ENCODE results near the gene PIP5KL1.

PIP5KL1 gene

DNA sequence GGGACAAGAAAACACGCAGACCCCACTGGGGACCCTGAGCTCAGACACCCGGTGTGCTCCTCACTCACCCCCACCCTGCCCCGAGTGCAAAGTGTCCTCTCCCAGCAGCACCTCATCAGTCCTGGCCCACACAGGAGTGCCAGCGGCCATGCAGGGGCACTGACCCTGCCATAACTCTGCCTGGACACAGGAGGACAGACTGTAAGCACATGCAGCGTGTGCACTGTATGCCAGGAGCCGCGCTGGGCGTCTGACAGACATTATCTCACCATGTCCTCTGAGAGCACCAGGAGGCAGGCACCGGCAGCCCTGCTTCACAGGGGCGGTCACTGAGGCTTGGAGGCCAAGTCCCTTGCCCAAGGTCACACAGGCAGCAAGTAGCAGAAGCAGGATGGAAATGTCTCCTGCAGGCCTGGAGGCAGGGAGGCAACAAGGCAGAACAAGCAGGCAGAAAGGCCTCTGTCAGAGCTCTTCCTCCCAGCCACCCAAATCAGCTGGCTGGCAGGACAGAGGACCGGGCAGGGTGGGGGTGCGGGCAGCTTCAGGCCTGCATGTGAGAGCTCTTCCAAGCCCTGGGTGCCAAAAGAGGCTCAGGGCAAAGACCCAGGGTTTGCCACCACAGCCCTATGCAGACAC is 41.8 kb upstream of the PIP5KL1 start:
- no peaks in the 10 kb centered on the region for H3K27me3 Mint-ChIP-seq
- peaks cover 88 to 99% of the 10 kb centered on the region in 2 donors for H3K4me1 Mint-ChIP-seq

DNA sequence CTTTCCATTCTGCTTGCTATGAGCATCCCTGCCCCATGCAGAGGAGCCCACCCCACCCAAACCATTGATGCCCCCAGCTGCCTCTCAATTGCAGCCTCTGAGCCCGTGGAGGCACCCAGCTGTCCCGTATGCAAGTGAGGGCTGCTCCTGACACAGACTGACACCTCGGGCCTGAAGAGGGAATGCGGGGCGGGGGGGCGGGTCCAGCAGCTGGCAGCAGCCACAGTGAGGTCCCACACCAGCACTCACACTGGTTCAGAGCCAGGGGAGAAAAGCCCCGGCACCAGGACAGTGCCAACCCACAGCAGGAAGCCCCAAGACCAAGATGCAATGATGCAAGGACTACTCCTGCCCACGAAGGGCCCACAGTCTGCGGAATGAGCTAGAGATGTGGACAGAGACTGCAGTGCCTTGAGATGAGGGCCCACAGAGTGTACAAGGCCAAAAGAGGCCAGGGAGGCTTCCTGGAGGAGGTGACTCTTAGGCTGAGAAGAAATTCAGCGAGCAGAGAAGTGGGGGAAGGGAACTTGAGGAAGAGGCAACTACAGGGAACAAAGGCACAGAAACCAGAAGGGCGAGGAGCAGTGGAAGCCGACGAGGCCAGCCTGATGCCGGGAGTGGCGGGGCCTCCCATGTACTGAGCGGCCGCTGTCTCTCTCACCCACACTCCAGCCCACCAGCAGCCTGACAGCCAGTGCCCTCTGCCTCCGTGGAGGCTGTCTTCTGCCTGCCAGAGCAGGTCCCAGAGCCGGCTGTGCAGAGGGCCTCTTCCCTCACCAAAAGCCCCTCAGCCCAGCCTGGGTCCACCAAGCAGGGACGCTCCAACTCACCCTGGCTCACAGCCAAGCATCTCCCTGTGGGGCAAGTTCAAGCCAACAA is 41.0 kb upstream of the PIP5KL1 start:
- Mint-ChIP-seq H3K36me3 (peaks cover 10 to 31% of the 10 kb centered on the region in 2 donors), H3K4me3 (peak overlapping the region; percentile 69 to 77)
- DNase-seq = no peak

More for the DNA sequence above, 41.8 kb upstream of the PIP5KL1 start:
- ATAC-seq (replicated peaks) (no peak), DNase-seq (no peak)
- Mint-ChIP-seq H3K9me3 (no peaks in the 10 kb centered on the region), H3K27ac (peak overlapping the region; percentile 92), H3K36me3 (peaks cover 8 to 31% of the 10 kb centered on the region in 2 donors), H3K4me3 (peak overlapping the region; percentile 69 to 74)

DNA sequence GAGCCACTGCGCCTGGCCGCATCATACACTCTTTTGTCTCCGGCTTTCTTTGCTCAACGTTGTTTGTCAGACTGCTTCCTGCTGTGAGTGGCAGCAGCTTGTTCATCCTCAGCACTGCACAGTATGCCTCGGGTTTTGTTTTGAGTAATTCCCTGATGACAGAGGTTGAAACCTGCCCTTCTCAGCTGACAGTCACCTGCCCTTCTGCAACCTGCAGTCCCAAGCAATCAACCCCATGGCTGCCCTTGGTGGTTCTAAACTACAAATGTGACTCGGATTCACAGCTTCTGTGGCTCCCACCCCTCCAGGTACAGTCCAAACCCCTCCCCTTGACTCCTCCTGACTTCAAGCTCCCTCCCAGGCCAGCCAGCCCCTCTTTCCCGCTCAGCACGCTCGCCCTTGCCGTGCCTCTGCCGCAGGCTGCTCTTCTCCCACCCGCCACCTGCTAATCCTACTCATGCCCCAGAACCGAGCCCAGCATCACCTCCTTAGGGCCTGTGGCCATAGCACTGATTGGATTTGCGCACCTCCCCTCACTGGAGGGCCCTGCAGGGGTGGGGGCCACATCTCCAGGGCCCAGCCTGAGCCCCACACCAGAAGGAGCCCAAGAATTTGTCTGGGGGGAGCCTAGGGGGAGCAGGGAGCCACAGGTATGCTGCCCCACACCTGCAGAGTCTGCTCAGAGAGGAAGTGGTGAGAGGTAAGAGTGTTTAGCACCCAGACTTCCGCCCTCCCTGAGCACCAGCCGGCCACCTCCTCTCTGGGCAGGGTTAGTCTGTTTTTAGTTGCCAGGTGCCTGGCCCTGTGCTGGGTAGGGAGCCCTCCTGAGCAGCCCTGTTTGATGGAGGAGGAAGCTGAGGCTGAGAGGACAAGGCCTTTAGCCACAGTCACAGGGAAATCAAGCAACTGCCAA is 40.1 kb upstream of the PIP5KL1 start:
- Mint-ChIP-seq H3K4me3 (peak overlapping the region; percentile 69 to 77), H3K36me3 (peaks cover 9 to 26% of the 10 kb centered on the region in 2 donors), H3K4me1 (peaks cover 85 to 99% of the 10 kb centered on the region in 2 donors), H3K27me3 (no peaks in the 10 kb centered on the region), H3K9me3 (no peaks in the 10 kb centered on the region), H3K27ac (peak overlapping the region; percentile 95)
- DNase-seq (peak; percentile 80), ATAC-seq (replicated peaks) (peak; percentile 95)

More for the DNA sequence above, 41.0 kb upstream of the PIP5KL1 start:
- Mint-ChIP-seq H3K27me3 (no peaks in the 10 kb centered on the region), H3K9me3 (no peaks in the 10 kb centered on the region), H3K4me1 (peaks cover 90 to 99% of the 10 kb centered on the region in 2 donors), H3K27ac (peak overlapping the region; percentile 95)
- peak; percentile 23 to 30 for ATAC-seq (replicated peaks)

DNA sequence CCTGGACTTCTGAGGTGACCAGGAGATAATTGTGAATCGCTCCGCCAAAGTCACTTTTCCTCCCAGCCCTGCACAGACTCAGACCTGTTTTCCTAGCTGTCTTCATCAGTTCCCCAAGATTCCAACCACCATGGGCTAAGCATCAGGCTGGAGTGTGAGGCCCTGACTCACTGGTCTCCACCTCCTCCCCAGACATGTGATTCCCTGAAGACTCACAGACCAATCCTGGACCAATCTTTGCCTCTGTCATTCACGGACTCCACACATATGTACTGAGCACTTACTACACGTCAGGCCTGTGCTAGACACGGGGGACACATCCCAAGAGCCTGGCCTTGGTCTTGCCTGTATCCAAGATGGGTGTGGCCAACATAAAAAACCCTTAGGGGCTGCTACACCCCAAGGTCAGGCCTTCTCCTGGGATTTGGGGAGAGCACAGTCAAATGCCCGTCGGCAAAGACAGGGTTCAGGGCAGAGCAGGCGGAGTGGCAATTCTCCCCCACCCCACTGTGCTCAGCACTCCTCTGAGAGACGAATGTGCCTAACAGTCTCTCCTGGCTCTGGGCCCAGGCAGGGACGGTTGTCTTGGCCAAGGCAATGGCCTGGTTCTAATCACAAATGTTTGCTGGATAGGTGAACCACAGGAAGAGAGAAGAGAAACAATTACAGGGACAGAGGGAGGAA is 38.3 kb upstream of the PIP5KL1 start:
- DNase-seq (no peak), ATAC-seq (replicated peaks) (no peak)
- peak overlapping the region; percentile 7 to 43 for H3K4me3 Mint-ChIP-seq
- H3K27ac Mint-ChIP-seq = peak overlapping the region; percentile 95
- H3K36me3 Mint-ChIP-seq = peaks cover 7 to 30% of the 10 kb centered on the region in 2 donors
- no peaks in the 10 kb centered on the region for H3K27me3 Mint-ChIP-seq
- H3K9me3 Mint-ChIP-seq = no peaks in the 10 kb centered on the region
- peaks cover 75 to 91% of the 10 kb centered on the region in 2 donors for H3K4me1 Mint-ChIP-seq

DNA sequence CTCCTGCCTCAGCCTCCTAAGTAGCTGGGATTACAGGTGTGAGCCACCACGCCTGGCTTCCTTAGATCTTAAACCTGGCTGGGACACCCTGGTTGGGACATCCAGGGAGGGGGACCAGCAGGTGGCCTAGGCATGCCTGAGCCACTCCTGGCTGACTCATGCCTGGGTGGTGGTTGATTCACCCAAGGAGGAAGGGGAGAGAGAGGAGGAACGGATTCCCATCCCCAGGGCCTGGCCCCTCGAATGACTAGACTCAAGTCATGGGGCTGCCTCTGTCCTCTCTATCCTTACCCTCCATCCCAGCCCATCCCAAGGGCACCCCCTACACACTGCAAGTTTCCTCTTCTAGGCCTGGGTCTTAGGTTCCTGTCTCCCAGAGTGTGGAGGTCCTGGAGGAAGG is 37.5 kb upstream of the PIP5KL1 start:
- H3K9me3 Mint-ChIP-seq = no peaks in the 10 kb centered on the region
- H3K4me3 Mint-ChIP-seq = no peak overlapping the region

DNA sequence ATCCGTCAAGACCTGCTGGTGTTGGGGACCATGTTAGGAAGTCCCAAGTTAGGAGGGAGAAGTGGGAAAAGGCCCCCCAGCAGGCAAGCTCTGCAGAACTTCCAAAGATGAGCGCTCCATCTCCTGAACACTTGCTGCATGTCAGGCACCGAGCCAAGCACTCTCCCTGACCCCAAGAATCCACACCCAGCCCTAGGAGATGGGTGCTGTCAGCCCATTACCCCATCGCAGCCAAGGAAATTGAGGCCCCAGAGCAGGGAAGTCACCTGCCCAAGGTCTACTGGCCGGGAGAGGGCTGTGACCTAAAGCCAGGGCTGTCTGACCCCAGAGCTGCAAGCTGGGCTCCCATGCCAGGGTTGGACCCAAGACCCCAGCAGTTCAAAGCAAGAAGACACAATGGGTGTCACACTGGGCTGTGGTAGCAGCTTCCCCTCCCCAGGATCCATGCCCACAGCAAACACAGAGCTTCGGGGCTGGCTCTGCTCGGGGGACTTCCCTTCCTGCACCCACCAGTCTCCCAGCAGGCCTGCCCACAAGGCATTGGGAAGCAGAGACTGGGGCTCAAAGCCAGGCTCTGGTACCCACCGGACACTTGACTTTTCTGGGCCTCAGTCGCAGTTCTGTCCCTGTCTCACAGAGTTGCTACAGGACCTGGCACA is 36.7 kb upstream of the PIP5KL1 start:
- peak overlapping the region; percentile 7 to 17 for H3K4me3 Mint-ChIP-seq
- peaks cover 70 to 90% of the 10 kb centered on the region in 2 donors for H3K4me1 Mint-ChIP-seq
- H3K9me3 Mint-ChIP-seq = no peaks in the 10 kb centered on the region
- no peak for DNase-seq
- H3K27ac Mint-ChIP-seq = peak overlapping the region; percentile 95
- no peaks in the 10 kb centered on the region for H3K27me3 Mint-ChIP-seq
- ATAC-seq (replicated peaks) = no peak
- peaks cover 7 to 32% of the 10 kb centered on the region in 2 donors for H3K36me3 Mint-ChIP-seq

More for the DNA sequence above, 37.5 kb upstream of the PIP5KL1 start:
- ATAC-seq (replicated peaks) (no peak), DNase-seq (no peak)
- Mint-ChIP-seq H3K4me1 (peaks cover 74 to 90% of the 10 kb centered on the region in 2 donors), H3K27me3 (no peaks in the 10 kb centered on the region), H3K27ac (peak overlapping the region; percentile 95), H3K36me3 (peaks cover 7 to 33% of the 10 kb centered on the region in 2 donors)

DNA sequence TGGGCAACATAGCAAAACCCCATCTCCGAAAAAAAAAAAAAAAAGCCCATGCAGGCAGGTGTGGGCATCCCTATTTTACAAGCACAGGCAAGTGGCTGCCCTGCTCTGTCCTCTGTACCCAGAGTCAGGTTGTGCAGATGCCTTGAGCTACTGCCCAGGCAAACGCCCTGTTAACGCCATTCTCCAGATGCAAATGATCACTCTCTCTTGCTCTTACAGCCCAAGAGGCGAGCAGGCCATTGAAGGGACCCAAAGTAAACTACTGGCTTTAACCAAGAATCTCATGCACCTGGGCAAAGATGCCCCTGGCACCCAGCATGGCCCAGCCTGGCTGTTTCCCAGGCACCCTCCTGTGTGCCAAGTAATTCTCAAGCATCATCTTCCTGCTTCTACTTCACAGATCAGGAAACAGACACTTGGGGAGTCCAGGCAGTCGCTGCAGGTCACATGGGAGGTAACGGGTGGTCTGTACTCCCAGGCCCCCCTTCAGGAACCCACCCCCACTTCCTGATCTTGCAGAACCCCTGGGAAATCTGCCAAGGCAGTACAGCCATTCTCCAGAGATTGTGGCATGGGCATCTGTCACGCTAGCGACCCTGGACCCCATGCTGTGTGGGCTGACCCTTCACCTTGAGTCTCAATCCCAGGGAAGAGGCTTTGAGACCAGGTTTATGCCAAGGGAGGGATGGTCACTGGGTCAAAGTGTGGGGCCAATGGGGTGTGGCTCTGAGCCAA is 36.0 kb upstream of the PIP5KL1 start:
- DNase-seq = no peak
- no peak for ATAC-seq (replicated peaks)
- Mint-ChIP-seq H3K27ac (no peak overlapping the region), H3K4me3 (peak overlapping the region in 1 of 2 donors; percentile 7), H3K9me3 (no peaks in the 10 kb centered on the region), H3K36me3 (peaks cover 8 to 31% of the 10 kb centered on the region in 2 donors), H3K27me3 (no peaks in the 10 kb centered on the region), H3K4me1 (peaks cover 67 to 90% of the 10 kb centered on the region in 2 donors)

DNA sequence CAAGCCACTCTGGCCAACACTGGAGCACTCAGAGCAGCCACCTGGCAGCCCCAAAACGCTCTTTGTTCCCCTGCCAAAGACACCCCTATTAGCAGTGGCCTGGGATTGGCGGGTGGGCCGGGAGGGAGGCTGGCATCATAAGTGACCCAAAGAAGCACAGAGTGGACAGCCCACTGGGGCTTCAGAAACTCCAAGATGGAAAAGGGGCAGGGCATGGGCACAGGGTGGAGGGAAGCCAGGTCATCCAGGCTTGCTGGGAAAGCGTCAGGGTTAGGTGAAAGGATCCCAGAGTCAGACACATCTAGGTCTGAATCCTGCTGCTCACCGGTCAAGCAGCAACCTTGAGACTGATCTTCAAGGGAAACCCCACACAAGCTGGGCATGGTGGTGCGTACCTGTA is 35.4 kb upstream of the PIP5KL1 start:
- no peaks in the 10 kb centered on the region for H3K9me3 Mint-ChIP-seq

DNA sequence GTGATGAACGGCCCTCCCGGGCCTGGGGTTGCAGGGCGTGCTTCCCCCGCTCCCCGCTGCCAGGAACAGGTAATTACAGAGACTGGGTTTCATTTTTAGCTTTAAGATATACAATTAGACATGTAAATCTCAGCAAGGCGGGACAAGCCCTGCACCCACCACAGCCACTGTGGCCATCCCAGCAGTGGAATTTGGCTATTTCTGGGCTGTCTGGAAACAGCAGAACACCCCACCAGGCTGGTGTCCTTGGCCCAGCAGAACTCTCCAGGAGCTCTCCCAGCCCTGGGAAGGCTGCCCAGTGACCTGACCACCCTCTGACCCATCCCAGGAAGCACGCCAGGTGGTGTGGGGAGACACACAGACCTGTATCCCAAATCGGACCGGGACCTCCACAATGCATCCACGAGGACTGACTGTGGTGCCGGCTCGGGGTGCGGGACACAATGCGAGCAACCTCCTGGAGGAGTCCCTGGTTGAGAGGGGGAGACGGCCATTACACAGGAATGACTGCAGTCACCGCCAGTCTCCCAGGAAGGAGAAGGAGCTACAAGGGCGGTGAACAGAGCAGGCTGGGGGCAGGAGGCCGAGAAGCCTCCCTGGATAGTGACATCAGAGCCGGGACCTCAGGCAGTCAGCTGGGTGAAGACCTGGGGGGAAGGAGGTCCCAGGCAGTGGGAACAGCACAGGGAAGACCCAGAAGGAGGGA is 32.9 kb upstream of the PIP5KL1 start:
- ATAC-seq (replicated peaks) = no peak
- peak overlapping the region; percentile 81 for H3K27ac Mint-ChIP-seq
- DNase-seq = no peak
- peaks cover 60 to 90% of the 10 kb centered on the region in 2 donors for H3K4me1 Mint-ChIP-seq
- peak overlapping the region in 1 of 2 donors; percentile 6 for H3K4me3 Mint-ChIP-seq
- peaks cover 20 to 41% of the 10 kb centered on the region in 2 donors for H3K36me3 Mint-ChIP-seq
- H3K27me3 Mint-ChIP-seq = no peaks in the 10 kb centered on the region
- H3K9me3 Mint-ChIP-seq = peaks cover 2 to 4% of the 10 kb centered on the region in 2 donors

More for the DNA sequence above, 35.4 kb upstream of the PIP5KL1 start:
- no peak for ATAC-seq (replicated peaks)
- peaks cover 68 to 90% of the 10 kb centered on the region in 2 donors for H3K4me1 Mint-ChIP-seq
- no peak overlapping the region for H3K27ac Mint-ChIP-seq
- H3K27me3 Mint-ChIP-seq = no peaks in the 10 kb centered on the region
- H3K36me3 Mint-ChIP-seq = peaks cover 11 to 38% of the 10 kb centered on the region in 2 donors
- no peak for DNase-seq
- H3K4me3 Mint-ChIP-seq = no peak overlapping the region

DNA sequence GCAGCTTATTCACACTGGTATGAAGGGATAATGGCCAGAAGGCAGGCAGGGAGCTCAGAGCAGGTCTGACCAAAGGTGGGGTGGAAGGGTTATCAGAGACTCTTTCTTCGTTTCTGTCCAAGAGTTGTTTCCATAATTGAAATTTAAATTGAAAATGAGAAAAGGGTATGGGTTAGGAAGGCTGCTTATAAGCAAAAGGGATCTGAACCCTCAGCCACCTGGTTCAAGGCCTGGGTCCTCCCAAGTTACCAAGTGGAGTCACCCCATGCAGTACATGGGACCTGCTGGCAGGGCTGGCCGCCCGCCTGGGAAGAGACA is 32.4 kb upstream of the PIP5KL1 start:
- H3K27ac Mint-ChIP-seq = peak overlapping the region; percentile 81
- H3K9me3 Mint-ChIP-seq = peaks cover 2 to 4% of the 10 kb centered on the region in 2 donors
- H3K4me1 Mint-ChIP-seq = peaks cover 54 to 85% of the 10 kb centered on the region in 2 donors

DNA sequence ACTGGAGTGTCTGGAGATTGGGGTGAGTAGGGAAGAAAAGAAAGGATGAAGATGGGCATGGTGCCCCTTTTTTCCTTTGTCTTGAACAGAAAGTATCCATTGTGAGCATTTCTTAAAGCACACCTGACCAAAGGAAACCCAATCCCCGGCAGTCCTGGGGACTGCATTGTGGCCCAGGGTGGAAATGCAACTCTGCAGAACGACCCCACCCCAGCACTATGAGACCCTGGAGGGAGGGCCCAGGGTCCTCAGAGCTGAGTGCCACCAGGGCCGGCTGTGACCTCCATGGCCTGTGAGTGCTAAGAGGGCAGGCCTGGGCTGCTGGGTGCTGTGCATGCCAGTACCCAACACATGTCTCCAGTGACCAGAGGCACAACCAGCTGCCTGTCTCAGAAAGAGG is 31.7 kb upstream of the PIP5KL1 start:
- Mint-ChIP-seq H3K27ac (no peak overlapping the region), H3K4me3 (no peak overlapping the region), H3K36me3 (peaks cover 17 to 37% of the 10 kb centered on the region in 2 donors), H3K27me3 (no peaks in the 10 kb centered on the region), H3K4me1 (peaks cover 49 to 78% of the 10 kb centered on the region in 2 donors), H3K9me3 (peaks cover 2 to 4% of the 10 kb centered on the region in 2 donors)
- no peak for DNase-seq
- no peak for ATAC-seq (replicated peaks)

More for the DNA sequence above, 32.4 kb upstream of the PIP5KL1 start:
- Mint-ChIP-seq H3K4me3 (no peak overlapping the region), H3K36me3 (peaks cover 21 to 40% of the 10 kb centered on the region in 2 donors), H3K27me3 (no peaks in the 10 kb centered on the region)
- ATAC-seq (replicated peaks) = no peak
- DNase-seq = no peak

DNA sequence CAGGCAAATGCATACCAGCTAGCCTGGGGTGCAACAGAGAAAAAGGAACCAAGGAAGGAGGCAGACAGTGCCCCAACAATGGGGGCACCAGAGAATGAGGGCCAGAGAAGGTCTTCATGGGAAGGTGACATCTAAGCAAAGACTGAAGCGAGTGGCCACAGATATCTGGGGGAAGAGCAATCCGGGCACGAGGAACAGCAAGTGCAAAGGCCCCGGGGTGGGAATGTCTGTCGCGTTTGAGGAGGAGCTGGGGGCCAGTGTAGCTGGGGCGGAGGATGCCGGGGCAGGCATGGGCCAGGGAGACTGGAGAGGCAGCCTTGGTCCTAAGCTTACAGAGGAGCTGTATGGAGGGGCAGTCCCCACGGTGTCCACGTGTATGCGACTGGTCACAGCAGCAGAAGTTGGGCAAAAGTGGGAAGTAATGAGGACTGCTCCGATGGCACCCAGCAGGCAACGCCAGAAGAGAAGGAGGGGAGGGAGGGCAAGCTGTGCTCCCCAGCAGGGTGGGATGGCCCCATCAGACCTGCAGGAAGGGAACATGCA is 31.1 kb upstream of the PIP5KL1 start:
- Mint-ChIP-seq H3K4me1 (peaks cover 44 to 72% of the 10 kb centered on the region in 2 donors), H3K9me3 (peaks cover 2 to 4% of the 10 kb centered on the region in 2 donors), H3K27me3 (no peaks in the 10 kb centered on the region), H3K36me3 (peaks cover 17 to 37% of the 10 kb centered on the region in 2 donors), H3K4me3 (no peak overlapping the region), H3K27ac (no peak overlapping the region)
- DNase-seq = no peak
- ATAC-seq (replicated peaks) = no peak
